Lower leg skin (tissue), 3 donors: Measurements from ENCODE around the gene CD74.

ENCODE experiments used
- POLR2A ChIP-seq, 2 donors: fragments of 450-650 bp; IDR thresholded peaks; one replicate each; pipeline ENCODE4 v1.6.1; 2016 to 2017; ENCODE audit warnings: antibody characterized with exemption in 2 of 2, mild to moderate bottlenecking in 1 of 2, moderate library complexity in 1 of 2
- TF ChIP-seq, protein P1 (sequence below), 3 donors: fragments of 450-650 bp; IDR thresholded peaks; one replicate each; pipeline ENCODE4 v1.5.1; 2016; ENCODE audit warnings: antibody characterized with exemption in 3 of 3, mild to moderate bottlenecking in 3 of 3, moderate library complexity in 2 of 3

DNA sequence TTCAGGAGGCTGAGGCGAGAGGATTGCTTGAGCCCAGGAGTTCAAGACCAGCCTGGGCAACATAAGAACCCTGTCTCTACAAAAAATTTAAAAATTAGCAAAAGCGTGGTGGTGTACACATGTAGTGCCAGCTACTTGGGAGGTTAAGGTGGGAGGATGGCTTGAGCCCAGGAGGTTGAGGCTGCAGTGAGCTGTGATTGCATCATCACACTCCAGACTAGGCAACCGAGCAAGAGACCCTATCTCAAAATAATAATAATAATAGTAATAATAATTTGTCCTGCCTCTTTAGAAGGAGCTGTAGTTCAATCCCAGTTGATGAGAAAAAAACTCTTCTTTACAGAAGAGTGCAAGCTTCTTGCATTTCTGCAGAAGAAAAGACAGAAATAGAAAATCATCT lies 10.0 kb upstream of the CD74 start:
- TF ChIP-seq, protein P1, sequence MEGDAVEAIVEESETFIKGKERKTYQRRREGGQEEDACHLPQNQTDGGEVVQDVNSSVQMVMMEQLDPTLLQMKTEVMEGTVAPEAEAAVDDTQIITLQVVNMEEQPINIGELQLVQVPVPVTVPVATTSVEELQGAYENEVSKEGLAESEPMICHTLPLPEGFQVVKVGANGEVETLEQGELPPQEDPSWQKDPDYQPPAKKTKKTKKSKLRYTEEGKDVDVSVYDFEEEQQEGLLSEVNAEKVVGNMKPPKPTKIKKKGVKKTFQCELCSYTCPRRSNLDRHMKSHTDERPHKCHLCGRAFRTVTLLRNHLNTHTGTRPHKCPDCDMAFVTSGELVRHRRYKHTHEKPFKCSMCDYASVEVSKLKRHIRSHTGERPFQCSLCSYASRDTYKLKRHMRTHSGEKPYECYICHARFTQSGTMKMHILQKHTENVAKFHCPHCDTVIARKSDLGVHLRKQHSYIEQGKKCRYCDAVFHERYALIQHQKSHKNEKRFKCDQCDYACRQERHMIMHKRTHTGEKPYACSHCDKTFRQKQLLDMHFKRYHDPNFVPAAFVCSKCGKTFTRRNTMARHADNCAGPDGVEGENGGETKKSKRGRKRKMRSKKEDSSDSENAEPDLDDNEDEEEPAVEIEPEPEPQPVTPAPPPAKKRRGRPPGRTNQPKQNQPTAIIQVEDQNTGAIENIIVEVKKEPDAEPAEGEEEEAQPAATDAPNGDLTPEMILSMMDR (IDR thresholded peaks at IDR 0.05) = no peak
- TF ChIP-seq POLR2A (IDR thresholded peaks at IDR 0.05) = no peak
